RPMI8226 (cell line): ENCODE data around the gene COL20A1.

Source experiments
- DNase-seq: peaks from one replicate; pipeline ENCODE4 v3.0.0-alpha.2; 2015

COL20A1 gene

DNA sequence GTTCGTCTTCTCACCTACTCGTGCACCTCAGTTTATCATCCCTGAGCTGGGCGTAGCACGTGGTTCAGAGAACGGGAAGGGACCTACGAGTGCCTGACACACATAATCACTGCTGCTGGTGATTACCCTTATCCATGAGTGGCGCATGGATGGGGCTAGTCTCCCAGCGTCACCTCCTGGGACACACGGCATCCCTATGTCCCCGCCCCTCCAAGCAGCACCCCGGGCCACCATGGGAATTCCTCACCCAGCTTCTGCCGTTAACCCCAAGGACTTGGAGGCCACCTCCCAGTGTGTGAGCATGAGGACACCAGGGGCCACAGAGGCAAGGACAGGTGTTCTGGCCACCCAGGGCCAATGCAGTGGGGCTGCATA is 58.3 kb downstream of the COL20A1 start:
- no peak for DNase-seq

GRCh38 chr20:63351811-63352591 is 59.0 kb downstream of the COL20A1 start:
- peak; percentile 68 for DNase-seq

GRCh38 chr20:63352811-63353221 is 59.8 kb downstream of the COL20A1 start:
- no peak for DNase-seq

DNA sequence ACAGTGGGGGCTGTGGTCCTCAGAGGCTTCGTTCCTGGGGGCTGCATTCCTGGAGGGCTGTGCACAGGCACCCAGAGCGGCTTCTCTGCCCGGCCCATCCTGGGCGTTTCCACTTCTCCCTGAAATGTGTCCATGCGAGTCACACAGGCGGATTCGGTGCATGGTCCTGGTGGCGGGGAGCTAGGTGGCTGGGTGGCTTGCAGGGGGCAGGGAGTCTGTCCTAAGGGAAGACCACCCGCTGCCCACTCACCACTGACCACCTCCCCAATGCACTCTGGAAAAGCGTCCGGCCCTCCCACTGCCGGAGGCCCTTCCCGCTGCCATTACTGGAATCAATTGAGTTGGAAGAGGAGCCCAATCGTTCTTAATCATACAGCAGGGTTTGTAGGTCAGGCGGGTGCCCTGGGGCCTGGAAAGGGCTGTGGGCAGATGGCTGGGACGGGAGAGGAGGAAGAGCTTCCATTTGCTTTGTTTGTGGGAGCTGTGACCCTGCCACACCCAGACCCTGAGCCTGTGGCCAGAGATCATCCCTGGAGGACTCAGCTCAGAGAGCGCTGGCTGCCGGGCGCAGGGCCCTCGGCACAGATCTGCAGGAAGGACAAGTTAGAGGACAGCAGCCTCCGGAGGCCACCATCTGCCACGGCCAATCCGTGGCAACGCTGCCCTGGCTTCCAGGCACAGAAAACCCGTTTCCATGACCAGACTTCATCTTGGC is 61.8 kb downstream of the COL20A1 start:
- no peak for DNase-seq

- DNase-seq: no peak
These were observed 62.9 kb downstream of the COL20A1 start for GRCh38 chr20:63355781-63356295.

- no peak for DNase-seq
These were observed 63.5 kb downstream of the COL20A1 start for GRCh38 chr20:63356511-63356910.

GRCh38 chr20:63356931-63357879 is 64.2 kb downstream of the COL20A1 start:
- no peak for DNase-seq

DNA sequence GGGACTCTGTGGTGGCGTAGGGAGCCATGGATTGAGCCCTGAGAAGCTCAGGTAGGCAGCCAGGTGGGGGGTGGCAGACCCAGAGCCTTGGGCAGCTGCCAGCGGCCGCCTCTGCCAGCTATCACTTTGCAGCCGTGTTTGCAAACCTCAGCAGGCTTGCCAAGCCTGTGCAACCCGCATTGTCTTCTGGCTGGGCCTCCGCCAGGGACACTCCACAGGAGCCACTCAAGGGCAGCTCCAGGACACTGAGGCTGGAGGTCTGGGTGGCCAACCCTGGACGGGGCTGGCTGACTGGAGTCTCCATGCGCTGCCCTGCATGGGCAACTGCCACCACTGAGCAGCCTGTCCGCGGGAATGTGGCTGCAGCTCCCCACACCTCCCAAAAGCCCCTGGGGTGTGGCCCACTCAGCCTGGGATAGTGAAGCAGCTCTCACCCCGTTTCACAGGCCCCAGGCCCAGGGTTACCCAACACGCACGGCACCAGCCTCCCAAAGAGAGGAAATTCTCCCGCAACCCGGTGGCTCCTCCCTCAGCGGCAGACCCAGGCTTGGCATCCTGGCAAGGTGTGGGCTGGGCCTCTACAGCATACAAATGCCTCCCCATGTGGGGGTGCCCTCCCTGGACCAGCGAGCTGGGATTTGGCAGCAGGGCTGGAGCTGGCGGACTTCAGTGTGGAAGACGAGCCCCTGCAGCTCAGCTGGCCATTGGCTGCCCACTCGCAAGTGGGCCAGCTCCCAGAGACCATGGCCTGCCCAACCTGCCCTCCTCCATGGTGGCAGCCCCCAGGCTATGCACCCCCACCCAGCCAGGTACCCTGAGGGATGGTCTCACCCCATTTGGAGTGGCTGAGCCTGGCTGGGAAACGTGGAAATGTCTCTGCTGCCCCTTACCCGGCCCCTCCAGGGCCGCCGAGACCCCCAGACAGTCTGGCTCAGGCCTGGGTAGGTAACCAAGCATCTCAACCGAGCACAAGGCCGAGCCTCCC is 65.2 kb downstream of the COL20A1 start:
- DNase-seq: peak; percentile 93

DNA sequence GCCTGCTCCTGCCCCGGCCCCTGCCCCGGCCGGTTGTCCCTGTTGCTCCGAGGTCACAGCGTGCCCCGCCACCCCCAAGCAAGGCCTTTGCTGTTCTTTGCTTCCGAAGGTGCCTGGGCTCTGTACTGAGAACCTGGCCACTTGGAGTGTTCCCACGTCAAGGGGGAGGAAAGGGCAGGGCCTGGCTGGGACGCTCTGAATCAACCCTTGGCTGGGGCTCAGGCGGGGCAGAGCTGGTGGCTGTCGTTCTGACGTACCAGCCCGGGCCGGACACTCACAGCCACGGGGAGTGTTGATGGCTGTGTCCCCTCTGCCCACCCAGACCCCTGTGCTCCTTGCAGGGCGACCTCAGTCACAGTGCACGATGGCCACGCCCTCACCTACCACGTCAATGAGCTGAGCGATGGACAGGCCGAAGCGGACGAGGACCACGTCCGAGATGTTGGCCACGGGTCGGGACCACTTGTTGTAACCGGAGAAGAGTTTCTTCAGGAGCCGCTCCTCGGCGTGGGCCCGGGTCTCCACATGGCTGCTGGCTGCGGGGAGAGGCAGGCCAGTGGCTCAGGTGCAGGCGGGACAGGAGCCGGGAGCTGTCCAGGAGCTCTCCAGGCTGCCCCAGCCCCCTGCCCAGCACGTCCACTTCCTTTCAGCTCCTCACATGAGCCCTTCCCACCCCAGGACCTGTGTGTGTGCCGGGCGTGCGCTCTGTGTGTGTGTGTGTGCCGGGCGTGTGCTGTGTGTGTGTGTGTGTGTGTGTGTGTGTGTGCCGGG is 66.4 kb downstream of the COL20A1 start:
- DNase-seq: no peak

GRCh38 chr20:63359937-63360849 is 67.2 kb downstream of the COL20A1 start:
- no peak for DNase-seq

GRCh38 chr20:63360850-63361518 is 68.0 kb downstream of the COL20A1 start, which contains the start of gene CHRNA4:
CHRNA4 (minus strand) TSS chr20:63361349; CDS start chr20:63361165, 184 bp downstream.
- no peak for DNase-seq

- peak; percentile 64 for DNase-seq
These were observed 68.8 kb downstream of the COL20A1 start for GRCh38 chr20:63361519-63362435.

- no peak for DNase-seq
These were observed 69.5 kb downstream of the COL20A1 start for GRCh38 chr20:63362436-63363009.

GRCh38 chr20:63363013-63363957 is 70.3 kb downstream of the COL20A1 start:
- no peak for DNase-seq

DNA sequence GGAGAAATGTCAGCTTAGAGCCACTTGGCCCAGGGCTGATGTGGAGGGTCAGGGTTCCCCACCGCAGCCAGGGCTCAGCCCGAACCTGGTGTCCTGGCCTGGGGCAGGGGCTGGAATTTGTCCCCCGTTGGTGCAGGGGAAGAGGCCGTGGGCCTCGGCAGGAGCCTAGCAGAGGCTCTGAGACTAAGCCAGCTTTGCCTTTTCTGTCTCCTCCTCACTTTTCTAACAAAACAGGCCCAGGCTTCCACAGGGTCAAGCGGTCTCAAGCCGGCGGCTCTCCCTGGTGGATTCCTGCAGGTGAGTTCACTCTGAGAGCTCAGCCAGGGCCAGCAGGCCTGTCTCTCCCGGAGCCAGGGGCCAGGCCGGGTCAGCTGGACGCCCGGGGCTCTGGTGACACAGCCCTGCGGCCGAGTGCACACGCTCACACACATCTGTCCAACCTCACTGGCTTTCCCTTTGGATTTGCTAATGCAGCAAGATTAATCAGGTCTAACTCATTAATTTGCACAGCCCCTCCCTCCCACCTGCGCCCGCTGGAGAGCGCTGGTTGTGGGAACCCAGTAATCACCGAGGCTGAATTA is 71.1 kb downstream of the COL20A1 start:
- no peak for DNase-seq
